Fibroblast of pulmonary artery (primary cell): ENCODE results near the gene MRPS18A.
"Not testable (repeated sequence)": the region's sequence is repeated elsewhere in the genome, so short reads cannot be mapped to it uniquely, and the experiment has no call there.

Experiments
- DNase-seq: peaks from one replicate; pipeline ENCODE4 v3.0.0-alpha.2; 2010; ENCODE audit warnings: low read depth
- H3K4me3 ChIP-seq: replicated peaks from 2 replicates; pipeline ENCODE4 v1.5.1; 2011; ENCODE audit warnings: low read depth, mild to moderate bottlenecking, control low read depth, low read length, moderate library complexity
- TF ChIP-seq, protein P1 (sequence below): IDR thresholded peaks from 2 replicates; pipeline ENCODE4 v1.5.1; 2011; ENCODE audit warnings: mild to moderate bottlenecking, control low read depth, low read length, inconsistent platforms; ENCODE audit errors: missing control alignments

Gene MRPS18A

GRCh38 chr6:43705996-43706395, 18.4 kb upstream of the MRPS18A start:
- DNase-seq, result peak; percentile 55
- H3K4me3 ChIP-seq, result no peak overlapping the region
- TF ChIP-seq, protein P1, sequence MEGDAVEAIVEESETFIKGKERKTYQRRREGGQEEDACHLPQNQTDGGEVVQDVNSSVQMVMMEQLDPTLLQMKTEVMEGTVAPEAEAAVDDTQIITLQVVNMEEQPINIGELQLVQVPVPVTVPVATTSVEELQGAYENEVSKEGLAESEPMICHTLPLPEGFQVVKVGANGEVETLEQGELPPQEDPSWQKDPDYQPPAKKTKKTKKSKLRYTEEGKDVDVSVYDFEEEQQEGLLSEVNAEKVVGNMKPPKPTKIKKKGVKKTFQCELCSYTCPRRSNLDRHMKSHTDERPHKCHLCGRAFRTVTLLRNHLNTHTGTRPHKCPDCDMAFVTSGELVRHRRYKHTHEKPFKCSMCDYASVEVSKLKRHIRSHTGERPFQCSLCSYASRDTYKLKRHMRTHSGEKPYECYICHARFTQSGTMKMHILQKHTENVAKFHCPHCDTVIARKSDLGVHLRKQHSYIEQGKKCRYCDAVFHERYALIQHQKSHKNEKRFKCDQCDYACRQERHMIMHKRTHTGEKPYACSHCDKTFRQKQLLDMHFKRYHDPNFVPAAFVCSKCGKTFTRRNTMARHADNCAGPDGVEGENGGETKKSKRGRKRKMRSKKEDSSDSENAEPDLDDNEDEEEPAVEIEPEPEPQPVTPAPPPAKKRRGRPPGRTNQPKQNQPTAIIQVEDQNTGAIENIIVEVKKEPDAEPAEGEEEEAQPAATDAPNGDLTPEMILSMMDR, result no peak

DNA sequence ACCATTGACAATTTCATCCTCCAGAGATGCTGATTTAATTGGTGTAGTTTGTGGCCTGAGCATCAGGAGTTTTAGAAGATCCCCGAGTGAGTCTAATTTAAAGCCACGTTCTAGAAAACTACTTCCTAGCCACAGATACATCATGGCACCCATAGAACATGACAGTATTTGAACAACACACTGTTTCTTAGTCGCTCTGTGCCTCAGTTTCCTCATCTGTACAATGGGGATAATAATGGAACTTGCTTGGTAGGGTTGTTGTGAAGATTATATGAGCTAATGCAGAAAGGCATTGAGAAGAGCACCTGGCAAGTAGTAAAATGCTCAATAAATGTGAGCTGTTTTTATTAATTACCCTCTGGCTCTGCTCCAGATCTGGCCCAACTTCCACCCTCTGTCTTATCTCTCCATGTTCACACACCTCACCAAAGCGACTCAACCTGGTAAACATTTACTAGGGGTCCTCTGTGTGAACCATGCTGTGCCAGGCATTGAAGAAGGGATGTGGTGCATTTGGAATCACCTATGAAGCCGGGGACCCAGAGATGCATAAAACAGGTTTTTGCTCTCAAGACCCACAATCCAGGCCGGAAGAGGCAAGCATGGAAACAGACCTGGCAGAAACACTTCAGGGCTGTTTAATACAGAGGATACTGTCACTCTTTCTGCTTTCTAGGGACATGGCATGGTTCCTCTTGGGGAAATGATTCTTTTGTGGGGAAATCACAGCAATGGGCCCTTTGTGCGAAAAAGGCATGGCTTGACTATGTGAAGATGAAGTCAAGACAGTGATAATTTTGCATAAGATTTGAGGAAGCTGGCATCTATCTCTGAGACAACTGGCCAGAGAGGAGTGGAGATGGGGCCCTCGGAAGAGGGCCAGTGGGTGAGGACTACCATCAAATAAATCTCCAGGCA, 16.2 kb upstream of the MRPS18A start:
- H3K4me3 ChIP-seq, result no peak overlapping the region
- TF ChIP-seq, protein P1, result no peak
- no peak for DNase-seq

DNA sequence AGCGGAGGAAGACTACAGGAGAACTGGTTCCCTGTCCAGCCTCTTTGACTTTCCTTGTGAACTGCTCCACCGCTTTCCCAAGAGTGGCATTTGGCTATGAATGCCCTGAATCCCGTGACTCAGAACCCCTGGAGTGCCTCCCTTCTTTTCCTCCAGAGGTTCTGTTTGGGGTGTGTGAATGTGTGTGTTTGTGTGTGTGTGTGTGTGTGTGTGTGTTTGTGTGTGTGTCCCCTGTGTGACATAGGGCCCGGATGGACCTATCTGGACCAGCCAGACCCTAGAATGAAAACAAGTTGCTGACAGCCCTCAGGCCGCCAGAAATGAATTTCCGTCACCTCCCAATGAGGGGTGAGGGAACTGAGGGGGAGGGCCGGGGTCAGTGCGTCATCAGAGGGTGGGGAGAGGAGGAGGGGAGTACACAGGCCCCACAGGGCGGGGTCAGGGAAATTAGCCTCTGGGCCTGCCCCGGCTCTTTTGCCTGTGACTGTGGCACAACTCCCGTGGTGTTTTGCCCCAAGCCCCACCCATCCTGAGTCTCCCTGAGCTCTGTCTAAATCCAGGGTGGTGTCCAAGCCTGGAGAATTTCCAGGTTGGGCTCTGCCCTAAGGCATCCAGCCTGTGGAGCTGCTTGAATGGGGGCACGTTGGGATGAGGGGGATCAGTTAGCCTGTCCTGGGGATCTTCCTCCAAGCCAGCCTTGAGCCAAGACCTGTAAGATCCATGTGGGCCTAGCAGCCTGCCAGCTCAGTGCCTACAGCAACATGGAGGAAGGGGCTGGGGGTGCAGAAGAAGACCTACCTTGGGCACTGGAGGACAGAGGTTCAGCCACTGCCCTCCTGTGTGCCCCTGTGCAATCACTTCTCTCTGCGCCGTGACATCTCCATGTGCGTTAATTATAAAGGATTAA, 15.2 kb upstream of the MRPS18A start:
- TF ChIP-seq, protein P1, result no peak
- DNase-seq, result peak; percentile 97
- H3K4me3 ChIP-seq, result no peak overlapping the region

- H3K4me3 ChIP-seq, result no peak overlapping the region
- TF ChIP-seq, protein P1, result no peak
Observed at GRCh38 chr6:43702171-43702533, 14.6 kb upstream of the MRPS18A start.

DNA sequence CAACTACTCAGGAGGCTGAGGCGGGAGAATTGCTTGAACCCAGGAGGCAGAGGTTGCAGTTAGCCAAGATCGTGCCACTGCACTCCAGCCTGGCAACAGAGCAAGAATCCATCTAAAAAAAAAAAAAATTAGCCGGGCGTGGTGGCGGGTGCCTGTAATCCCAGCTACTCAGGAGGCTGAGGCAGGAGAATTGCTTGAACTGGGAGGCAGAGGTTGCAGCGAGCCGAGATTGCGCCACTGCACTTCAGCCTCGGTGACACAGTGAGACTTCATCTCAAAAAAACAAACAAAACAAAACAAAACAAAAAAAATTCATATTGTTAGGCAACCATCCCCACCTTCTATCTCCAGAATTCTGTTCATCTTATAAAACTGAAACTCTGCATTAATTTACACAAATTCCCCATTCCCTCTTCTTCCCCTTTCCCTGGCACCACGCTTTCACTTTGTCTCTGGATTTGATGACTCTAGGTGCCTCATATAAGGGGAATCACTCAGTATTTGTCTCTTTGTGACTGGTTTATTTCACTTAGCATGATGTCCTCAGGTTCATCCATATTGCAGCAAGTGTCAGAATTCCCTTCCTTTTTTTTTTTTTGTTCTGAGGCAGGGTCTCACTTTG, 13.5 kb upstream of the MRPS18A start:
- DNase-seq, result not testable (repeated sequence)

More at GRCh38 chr6:43702171-43702533, 14.6 kb upstream of the MRPS18A start:
- DNase-seq, result no peak

DNA sequence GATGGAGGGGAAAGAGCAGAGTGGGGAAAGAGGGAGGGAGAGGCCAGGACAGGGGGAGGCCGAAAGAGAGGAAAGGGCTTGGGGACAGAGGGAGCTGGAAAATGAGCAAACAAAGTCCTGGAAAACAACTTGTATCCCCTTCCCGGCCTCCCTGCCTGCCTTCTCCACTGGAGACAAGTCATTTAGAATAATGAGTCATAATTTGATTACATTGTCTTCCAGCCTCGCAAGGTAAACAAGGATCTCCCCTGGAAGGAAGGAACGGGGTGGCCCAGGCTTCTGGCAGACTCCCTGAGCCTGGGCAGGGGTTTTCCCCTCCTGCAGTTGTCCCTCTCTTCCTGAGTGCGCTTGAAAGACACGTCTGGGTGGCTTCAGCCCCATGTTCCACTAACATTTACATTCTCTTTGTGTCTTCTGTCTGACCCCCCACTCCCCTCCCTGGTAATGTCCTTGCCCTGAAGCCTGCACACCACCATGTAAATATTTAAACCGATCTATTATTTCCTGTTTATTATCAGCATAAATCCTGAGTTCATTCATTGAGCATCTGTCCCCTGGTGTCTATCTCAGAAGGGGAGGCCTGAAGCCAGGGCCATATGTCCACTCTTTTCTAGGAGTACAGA, 12.1 kb upstream of the MRPS18A start:
- H3K4me3 ChIP-seq, result no peak overlapping the region
- DNase-seq, result peak; percentile 81
- TF ChIP-seq, protein P1, result no peak

More for the DNA sequence above, 13.5 kb upstream of the MRPS18A start:
- not testable (repeated sequence) for H3K4me3 ChIP-seq
